HG02885 (cell line): ENCODE data around the gene MARK2.

ENCODE experiments used
- ATAC-seq: cut with Tn5 transposase; IDR thresholded peaks from one replicate; pipeline ENCODE4 v1.9.1; 2021; ENCODE audit warnings: mild to moderate bottlenecking; ENCODE audit not compliant: unreplicated experiment, poor library complexity

Gene MARK2

GRCh38 chr11:63919267-63920125 is 80.6 kb downstream of the MARK2 start:
- ATAC-seq = no peak

DNA sequence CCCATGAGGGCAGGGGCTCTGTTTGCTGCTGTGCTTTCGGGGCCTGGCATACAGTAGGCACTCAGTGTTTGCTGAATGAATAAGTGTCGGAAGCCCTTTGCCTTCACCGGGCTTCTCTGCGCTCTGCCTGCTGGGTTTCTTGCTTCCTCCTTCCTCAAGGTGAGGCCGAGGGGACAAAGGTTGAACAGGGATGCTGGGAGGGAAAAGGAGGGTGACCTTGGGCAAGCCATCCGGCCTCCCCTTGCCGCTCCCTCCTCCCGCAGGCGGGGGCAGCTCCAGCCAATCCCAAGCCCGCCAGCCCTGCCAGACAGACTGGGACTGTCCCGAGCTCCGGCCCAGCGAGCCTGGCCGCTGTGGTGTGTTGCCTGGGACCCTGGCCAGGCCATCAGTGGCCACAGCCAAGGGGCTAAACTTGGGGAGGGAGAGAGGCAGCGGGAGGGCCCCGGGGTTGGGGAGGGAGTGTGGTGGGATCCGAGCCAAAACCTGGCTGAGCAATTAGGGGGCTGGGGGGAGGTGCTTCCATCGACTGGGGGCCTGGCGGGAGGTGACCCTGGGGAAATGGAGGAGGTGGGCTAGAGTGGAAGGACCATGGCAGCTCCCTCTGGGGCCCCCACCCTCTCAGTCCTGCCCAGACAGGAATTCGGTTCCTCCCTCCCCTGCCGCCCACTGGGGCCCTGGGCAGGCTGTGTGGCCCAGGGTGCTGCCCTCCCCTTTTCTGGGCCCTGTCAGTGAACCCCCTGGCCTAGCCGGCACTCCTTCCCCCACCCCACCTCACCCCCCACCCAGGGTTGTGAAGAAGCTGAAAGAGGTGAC is 81.4 kb downstream of the MARK2 start:
- no peak for ATAC-seq

GRCh38 chr11:63920939-63921417 is 82.1 kb downstream of the MARK2 start:
- no peak for ATAC-seq

DNA sequence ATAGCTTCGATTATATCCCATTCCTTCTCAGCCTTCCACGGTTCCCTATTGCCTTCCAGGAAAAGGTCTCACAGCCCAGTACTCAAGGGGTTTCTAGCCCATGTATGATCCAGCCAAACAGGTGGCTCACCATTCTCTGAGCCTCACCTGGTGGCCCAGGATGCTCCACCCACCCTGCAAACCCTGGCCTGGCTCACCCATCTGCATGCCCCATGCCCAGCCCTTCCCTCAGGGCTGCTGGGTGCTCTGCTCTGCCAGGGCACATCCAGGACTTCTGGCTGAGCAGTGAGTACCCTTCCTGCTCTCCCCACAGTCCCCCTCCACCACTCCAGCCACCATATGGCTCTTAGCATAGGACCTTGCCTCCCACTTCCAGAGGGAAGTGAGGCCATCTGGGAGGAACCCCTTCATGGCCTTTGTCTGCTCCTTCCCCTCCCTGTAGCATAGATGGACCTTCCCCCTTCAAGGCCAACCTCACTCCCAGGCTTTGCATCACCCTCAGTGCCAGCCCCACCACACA is 83.8 kb downstream of the MARK2 start:
- no peak for ATAC-seq

GRCh38 chr11:63923319-63923718 is 84.4 kb downstream of the MARK2 start:
- ATAC-seq = no peak

GRCh38 chr11:63929616-63930015 is 90.7 kb downstream of the MARK2 start:
- no peak for ATAC-seq

DNA sequence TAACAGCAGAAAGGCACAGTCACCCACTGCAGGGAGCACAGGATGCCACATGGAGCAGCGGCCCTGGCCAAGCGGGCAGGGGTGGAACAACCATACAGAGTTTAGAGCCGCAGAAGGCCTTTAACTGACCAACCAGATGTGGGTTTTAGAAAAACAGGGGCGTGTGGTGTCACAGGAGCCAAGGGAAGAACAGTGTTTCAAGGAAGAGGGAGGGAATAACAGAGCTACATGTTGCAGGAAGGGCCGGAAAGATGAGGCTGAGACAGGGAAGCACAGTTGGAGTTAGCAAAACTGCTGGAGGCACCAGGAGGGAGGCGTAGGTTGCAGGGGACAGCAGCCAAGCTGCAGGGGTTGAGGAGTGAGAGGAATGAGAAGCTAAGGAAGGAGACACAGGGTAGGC is 92.1 kb downstream of the MARK2 start:
- ATAC-seq = no peak

- ATAC-seq = no peak
Measured at GRCh38 chr11:63931876-63932275, 93.0 kb downstream of the MARK2 start.

DNA sequence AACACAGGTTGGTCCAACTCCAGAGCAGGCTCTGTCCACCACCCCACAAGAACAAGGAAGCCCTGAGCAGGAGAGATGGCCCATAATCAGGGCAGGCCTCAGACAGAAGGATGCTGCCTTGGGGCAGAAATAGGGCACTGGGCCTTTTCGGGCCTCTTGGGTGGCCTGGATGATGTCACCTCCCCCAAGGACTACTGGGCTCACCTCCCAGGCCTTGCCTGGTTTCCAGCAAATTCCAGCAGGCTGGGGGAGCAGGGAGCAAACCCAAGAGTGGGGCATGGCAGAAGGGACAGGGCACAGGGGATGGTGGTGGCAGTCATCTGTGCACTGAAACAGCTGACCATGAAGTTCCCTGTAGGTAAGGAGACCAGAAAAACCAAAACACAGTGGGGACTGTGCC is 94.5 kb downstream of the MARK2 start:
- ATAC-seq = no peak

DNA sequence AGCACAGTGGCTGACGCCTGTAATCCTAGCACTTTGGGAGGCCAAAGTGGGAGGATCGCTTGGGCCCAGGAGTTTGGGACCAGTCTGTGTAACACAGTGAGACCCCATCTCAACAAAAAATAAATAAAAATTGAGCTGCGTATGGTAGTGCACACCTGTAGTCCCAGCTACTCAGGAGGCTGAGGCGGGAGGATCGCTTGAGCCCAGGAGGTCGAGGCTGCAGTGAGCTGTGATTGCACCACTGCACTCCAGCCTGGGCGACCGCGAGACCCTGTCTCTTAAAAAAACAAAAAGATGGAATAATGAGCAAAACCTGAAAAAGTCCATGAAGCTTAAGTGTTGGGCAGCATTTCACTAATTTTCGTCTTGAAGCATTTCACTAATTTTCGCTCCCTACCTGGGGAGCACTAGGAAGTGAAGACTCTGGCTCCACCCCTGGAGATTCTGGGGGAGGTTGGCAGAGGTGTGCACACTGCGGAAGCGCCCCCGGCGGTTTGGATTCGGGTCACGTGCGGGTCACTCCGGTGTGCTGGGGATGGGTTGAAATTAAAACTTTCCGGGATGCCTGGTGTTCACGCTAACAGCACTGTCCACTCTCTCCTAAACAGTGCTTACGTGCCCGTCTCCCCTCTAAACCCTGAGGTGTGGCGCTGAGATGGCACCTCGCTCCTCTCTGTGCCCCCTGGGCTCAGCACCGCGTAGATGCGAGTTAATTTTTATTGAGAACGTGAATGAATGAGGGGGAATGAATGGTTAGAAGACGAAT is 99.0 kb downstream of the MARK2 start:
- peak; percentile 14 for ATAC-seq

- ATAC-seq = peak; percentile 90
Measured at GRCh38 chr11:63938479-63939396, 99.8 kb downstream of the MARK2 start, which contains the start of gene NAA40. Gene NAA40 (plus strand): TSS chr11:63939002. CDS start chr11:63939097, 95 bp downstream.

DNA sequence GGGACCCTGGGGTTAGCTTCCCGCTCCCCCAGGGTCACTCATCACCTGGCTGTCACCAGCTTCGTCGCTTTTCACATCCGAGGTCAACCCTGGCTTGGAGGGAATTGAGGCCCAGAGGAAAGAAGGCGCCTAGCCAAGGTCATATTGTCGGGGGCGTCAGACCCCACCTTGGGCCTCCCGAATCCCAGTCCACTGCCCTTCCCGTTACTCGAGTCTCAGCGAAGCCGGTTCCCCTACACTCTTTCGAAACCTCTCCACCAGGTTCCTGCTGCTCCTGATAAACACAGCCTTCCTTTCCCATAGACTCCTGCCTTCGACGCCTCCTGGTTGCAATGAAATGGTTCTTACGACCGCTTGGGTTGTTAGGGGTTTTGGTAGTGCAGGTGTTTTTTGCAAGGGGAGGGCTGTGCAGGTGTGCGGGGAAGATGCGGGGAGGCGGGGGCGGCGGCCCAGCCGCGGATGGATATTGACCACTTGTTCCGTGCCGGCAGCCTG is 100.5 kb downstream of the MARK2 start:
- ATAC-seq = no peak

DNA sequence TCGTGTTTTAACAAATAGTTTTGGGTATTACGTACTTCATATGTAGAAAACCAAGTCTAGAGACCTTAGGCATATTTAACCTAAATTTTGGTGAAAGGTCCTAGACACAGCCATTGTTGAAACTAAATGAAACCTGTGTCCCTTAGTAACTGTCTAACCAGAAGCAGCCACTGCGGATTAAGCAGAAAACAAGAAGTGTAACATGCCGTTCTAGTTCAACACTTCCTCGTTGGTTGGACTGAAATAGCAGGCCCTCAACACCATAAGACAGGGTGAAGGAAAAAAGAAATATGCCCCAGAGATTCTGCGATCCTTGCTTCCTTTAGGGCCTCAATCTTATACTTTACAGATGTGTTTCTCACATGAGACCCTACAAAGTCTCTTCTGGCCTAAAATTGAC is 101.9 kb downstream of the MARK2 start:
- ATAC-seq = no peak

GRCh38 chr11:63941901-63942300 is 103.0 kb downstream of the MARK2 start:
- ATAC-seq = no peak

DNA sequence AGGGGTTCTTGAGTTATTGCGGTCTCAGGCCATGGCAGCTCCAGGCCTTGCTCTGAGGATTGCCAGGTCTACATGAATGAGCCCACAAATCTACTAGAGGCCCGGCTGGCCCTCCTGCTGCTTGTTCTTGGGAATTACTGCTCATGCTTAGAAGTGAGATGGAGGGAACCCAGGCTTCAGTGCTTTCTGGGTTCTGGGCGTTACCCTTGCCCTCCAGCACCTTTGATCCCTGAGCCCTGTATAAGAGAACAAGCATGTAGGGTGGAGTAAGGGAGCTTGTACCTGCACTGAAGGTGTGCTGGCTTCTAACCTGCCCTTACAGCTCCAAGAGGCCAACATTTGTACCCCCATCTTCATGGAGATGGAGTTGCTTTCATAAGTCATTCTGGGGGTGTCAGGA is 103.9 kb downstream of the MARK2 start:
- ATAC-seq = no peak

- ATAC-seq = no peak
Measured at GRCh38 chr11:63944987-63945386, 106.1 kb downstream of the MARK2 start.

GRCh38 chr11:63945477-63946163 is 106.7 kb downstream of the MARK2 start:
- ATAC-seq = peak; percentile 40

DNA sequence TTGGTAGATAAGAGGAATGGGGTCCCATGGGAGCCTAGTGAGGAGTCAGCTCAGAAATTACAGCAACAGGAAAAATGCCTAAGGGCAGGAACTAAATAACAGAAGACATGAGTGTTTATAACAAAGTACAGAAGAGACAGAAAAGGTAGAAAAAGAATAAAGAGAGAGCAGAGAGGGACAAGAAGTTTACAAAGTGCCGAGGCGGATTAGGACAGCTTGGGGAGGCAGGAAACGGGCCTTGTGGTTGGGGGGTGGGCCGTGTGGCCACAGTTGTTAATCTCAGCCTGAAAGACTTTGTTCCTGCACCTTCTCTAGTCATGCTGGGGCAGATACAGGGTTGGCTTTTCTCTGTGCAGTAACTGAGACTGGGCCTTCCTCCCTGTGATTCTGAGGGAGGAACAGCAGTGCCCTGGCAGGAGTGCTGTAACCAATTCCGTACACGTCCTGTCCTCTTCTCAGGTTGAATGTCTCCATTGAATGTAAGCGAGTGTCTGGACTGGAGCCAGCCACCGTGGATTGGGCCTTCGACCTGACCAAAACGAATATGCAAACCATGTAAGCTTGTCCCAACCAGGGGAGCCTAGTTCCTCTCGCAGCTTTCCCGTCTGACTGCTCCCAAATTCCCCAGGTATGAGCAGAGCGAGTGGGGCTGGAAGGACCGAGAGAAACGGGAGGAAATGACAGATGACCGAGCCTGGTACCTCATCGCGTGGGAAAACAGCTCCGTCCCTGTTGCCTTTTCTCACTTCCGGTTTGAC is 113.0 kb downstream of the MARK2 start:
- peak; percentile 62 for ATAC-seq
